HG02798 (cell line): ENCODE data around the gene FCRLB.
"Not testable (repeated sequence)": the region's sequence is repeated elsewhere in the genome, so short reads cannot be mapped to it uniquely, and the experiment has no call there.

Experiments used
- ATAC-seq: cut with Tn5 transposase; IDR thresholded peaks from one replicate; pipeline ENCODE4 v1.9.1; 2021; ENCODE audit warnings: mild to moderate bottlenecking; ENCODE audit not compliant: unreplicated experiment, poor library complexity

The FCRLB gene

GRCh38 chr1:161718559-161719324 is 2.6 kb upstream of the FCRLB start:
- no peak for ATAC-seq

GRCh38 chr1:161719325-161719611 is 2.1 kb upstream of the FCRLB start:
- no peak for ATAC-seq

DNA sequence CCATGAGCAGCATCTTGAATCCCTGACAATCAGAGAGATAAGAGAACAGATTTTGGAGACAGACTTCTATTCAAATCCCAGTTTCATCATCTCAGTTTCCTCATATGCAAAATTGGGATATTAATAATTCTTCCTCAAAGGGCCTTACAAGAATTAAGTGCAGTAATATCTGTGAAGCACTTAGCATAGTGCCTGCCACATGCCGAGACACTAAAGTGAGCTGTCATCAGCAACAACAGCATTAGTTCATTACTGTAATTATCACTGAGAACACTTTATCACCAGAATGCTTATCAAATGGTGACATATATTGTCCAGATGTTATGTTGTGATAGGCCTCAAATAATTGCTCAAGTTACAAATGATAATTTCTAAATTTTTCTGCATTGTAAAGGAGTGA is 922 bp upstream of the FCRLB start:
- no peak for ATAC-seq

DNA sequence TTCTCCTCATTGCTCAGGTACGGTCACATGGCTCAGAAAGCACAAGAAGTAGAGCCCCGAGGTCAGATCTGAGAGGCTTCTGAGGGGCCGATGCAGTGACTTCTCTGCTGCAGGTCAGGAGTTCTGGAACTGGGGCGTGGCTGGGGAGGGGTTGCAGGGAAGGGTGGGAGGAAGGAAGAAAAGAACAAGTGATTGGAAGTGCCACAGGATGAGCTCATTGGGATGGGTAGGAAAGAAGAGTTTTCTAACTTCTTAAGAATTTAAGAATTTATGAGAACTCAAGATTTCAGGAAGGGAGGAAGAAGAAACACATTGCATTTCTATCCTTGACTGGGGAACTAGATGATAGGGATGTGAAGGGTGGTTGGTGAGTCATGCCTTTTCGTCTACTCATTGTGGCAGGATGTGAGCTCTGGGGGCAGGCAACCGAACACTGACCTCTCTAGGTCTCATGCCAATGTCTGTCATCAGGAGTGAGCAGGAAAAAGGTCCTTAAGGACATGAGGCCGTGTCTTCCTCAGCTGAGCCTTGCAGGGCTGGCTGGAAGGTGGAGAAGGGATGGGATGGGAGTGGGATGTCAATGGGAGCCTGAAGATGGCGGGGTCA is 497 bp downstream of the FCRLB start:
- ATAC-seq: no peak

- no peak for ATAC-seq
Observed at GRCh38 chr1:161722406-161722805, 1.1 kb downstream of the FCRLB start.

- no peak for ATAC-seq
Observed at GRCh38 chr1:161723459-161724141, 2.3 kb downstream of the FCRLB start.

DNA sequence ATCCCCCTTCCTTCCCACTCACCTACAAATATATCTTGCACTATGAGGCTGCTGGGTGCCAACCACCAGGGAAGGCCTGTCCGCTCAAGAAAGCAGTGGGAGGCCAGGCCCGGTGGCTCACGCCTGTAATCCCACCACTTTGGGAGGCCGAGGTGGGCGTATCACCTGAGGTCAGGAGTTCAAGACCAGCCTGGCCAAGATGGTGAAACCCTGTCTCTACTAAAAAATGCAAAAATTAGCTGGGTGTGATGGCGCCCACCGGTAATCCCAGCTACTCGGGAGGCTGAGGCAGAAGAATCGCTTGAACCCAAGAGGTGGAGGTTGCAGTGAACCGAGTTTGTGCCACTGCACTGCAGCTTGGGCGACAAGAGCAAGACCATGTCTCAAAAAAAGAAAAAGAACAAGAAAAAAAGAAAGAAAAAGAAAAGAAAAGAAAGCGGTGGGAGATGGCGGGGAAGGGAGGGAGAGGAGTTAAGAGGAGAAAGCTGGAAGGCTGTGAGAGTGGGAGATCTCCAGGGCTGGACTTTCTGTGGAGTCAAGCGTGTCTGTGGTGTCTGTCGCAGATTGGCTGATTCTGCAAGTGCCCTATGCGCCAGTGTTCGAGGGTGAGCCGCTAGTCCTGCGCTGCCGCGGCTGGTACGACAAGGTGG is 4.0 kb downstream of the FCRLB start:
- ATAC-seq: not testable (repeated sequence)

- ATAC-seq: peak; percentile 14
Observed at GRCh38 chr1:161725908-161726472, 4.6 kb downstream of the FCRLB start.

DNA sequence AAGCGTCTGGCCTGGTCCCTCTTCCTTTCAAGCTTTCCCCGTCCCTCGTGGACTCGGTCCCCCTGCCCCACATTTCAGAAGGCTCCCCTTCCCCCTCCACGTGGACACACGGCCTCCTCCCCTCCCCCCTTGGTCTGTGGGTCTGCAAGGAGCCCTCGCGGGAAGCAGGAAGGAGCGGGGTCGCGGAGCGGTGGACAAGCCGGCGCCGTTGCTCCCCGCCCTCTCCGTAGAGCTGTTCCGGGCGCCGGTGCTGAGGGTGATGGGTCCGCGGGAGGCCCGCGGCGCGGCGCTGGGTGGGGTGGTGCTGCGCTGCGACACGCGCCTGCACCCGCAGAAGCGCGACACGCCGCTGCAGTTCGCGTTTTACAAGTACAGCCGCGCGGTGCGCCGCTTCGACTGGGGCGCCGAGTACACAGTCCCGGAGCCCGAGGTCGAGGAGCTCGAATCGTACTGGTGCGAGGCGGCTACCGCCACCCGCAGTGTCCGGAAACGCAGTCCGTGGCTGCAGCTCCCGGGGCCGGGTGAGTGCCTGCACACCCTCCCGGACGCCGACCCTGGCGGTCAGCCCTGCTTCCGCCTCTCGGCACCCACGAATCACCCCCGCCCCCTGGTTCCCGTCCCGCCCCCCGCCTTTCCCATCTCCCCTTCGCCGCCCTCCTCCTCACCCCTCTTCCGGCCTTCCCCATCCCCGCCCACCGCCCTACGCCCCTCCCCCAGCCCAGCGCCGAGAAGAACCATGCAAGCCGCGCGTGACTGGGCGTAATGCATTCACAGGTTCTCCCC is 5.3 kb downstream of the FCRLB start:
- ATAC-seq: peak; percentile 65

GRCh38 chr1:161727256-161727924 is 6.0 kb downstream of the FCRLB start:
- peak; percentile 8 for ATAC-seq

DNA sequence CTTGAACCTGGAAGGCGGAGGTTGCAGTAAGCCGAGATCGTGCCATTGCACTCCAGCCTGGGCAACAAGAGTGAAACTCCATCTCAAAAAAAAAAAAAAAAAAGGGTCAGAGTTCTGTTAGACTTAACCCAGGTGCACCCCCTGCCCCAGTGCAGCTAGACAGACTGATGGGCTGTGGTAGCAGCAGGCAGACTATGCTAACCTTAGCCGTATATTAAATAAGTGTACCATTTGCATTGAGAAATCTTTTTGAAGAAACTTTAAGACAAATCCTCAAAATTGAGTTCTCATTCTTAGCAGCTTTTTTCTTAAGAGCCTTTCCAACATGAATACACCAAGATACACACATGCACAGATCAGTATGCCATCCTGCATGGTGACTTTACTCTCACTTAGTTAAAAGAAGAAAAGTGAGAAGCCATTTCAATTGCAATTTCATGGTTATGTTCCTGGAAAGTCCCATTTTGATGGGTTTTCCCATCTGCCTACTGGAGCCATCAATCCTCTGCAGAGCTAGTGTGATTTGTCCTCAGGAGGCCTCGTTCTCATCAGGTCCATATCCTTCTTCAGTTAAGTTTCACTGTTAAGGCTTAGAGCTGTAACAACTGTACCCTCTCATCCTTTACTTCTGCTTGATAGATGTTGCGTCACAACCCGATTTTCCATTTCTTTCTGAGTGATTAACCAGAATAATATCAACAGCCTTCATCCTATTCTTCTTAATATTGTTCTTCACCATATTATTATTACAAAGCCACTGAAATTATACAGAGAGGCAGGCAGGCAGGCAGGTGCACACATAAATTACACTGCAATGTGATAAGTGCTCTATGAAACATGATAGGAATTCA is 7.3 kb downstream of the FCRLB start:
- no peak for ATAC-seq

DNA sequence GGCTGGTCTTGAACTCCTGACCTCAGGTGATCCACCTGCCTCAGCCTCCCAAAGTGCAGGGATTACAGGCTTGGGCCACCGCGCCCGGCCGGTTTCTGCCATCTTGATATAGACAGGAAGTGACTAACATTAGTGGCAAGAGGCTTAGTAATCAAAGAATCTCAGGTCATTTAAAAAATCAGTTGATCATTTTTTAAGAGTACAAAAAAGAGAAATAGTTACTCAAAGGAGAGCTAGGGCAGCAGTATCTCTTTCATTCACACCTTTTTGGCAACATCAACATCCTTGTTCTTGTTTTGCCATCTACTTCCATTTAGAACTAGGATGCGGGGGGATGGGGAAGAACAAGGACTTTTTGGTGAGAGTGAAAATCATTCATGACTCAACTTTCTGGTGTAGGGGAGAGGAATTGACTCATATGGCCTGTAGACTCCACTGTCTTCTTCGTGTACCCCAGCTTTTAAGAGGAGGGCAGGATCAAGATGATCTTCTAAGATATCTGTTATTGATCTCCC is 8.8 kb downstream of the FCRLB start:
- ATAC-seq: no peak

DNA sequence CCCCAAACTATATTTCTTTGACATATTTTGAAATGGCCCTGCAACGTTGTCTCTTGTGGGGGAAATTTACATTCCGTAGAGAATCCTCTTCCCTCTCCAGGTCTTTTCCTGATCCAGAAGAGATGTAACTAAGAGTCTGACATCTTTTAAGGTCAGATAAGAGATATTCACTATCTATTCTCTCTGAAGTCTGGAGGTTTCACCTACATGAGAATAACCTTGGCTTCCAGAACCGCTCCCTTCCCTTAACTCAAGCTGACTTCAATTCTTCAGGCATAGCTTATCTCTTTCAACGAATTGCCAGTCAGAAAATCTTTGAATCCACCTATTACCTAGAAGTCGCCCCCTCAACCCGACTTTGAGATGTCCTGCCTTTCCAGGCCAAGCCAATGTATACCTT is 9.9 kb downstream of the FCRLB start:
- ATAC-seq: no peak

DNA sequence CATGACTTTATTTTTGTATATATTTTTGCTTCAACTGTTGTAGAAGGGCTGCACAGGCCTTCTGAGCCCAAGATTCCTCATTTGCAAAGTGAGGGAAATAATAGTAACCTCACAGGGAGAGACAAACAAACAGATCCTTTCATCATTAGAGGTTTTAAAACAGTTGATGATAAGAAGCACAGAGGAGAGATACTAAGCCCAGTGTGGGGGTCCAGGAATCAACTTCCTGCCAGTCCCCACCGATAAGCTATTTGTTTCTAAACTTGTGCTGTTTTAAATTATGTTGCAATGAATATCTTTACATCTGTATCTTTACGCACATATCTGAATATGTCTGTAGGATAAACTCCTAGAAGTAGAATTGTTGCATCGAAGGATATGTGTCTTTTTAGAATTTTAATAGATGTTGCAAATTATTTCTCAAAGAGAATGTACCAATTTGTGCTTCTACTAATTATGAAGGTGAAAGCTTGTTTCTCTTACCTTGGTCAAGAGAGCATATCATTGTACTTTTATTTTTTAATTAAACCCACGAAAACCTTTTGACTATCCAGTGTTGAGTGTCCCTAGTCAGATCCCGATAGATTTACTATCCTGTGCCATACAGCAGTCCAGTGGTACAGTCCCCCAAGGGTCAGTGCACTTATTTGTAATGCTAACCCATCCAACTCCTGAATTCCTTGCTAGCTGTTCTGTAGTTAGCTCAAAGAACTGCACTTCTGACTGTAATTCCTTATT is 10.8 kb downstream of the FCRLB start:
- ATAC-seq: no peak

- no peak for ATAC-seq
Observed at GRCh38 chr1:161733526-161733925, 12.2 kb downstream of the FCRLB start.

GRCh38 chr1:161735837-161736236 is 14.5 kb downstream of the FCRLB start:
- ATAC-seq: no peak

- no peak for ATAC-seq
Observed at GRCh38 chr1:161736335-161736969, 15.1 kb downstream of the FCRLB start.
